Gastroesophageal sphincter (tissue), 3 donors: ENCODE data around the gene GPN1.

Experiments
- EP300 ChIP-seq: sonication (generic); formaldehyde crosslinking; IDR thresholded peaks from one replicate; pipeline ENCODE4 v1.6.1; 2017; ENCODE audit warnings: antibody characterized with exemption, mild to moderate bottlenecking
- POLR2A ChIP-seq, 2 donors: fragments of 450-650 bp; IDR thresholded peaks; one replicate each; pipeline ENCODE4 v1.6.1; 2017; ENCODE audit warnings: antibody characterized with exemption in 2 of 2, mild to moderate bottlenecking in 2 of 2, moderate library complexity in 1 of 2
- POLR2AphosphoS5 ChIP-seq: sonication (generic); formaldehyde crosslinking; IDR thresholded peaks from one replicate; pipeline ENCODE4 v1.6.1; 2017; ENCODE audit warnings: antibody characterized with exemption
- TF ChIP-seq, protein P1 (sequence below), 4 experiments: fragments of 200-600 bp in 2 of 4; fragments of 450-650 bp in 2 of 4; sonication (generic) in 1 of 4; IDR thresholded peaks; one replicate each; pipeline ENCODE4 v1.5.1; 2017 to 2019; ENCODE audit warnings: antibody characterized with exemption in 4 of 4, mild to moderate bottlenecking in 2 of 4, moderate library complexity in 2 of 4

DNA sequence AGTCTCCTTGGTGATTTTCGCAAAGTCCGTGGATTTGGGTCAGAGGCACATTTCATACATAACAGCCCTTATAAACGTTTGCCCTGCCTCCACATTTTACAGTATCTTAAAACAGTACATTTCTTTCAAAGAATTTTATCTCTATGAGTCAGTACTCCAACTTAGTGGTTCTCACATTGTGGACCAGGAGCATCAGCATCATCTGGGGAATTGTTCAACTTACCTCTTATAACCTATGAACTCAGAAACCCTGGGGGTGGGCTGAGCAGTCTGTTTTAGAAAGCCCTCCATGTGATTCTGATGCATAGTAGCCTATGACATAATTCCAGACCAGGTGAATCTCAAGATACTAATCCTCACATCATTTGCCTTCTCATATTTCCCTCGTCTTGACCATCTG lies 22.2 kb downstream of the GPN1 start:
- TF ChIP-seq EP300 (no peak), POLR2AphosphoS5 (no peak), POLR2A (IDR thresholded peaks at IDR 0.05) (no peak)
- TF ChIP-seq, protein P1, sequence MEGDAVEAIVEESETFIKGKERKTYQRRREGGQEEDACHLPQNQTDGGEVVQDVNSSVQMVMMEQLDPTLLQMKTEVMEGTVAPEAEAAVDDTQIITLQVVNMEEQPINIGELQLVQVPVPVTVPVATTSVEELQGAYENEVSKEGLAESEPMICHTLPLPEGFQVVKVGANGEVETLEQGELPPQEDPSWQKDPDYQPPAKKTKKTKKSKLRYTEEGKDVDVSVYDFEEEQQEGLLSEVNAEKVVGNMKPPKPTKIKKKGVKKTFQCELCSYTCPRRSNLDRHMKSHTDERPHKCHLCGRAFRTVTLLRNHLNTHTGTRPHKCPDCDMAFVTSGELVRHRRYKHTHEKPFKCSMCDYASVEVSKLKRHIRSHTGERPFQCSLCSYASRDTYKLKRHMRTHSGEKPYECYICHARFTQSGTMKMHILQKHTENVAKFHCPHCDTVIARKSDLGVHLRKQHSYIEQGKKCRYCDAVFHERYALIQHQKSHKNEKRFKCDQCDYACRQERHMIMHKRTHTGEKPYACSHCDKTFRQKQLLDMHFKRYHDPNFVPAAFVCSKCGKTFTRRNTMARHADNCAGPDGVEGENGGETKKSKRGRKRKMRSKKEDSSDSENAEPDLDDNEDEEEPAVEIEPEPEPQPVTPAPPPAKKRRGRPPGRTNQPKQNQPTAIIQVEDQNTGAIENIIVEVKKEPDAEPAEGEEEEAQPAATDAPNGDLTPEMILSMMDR (IDR thresholded peaks at IDR 0.05) = no peak
